Endodermal cell (in vitro differentiated cells): ENCODE data around the gene SLC4A7. TPM values are rescaled to one million over a fixed set of nuclear protein-coding genes. Genes with fewer than 3 reads are reported as not detected.
"Not testable (repeated sequence)": the region's sequence is repeated elsewhere in the genome, so short reads cannot be mapped to it uniquely, and the experiment has no call there.

Experiments
- DNase-seq: peaks from one replicate; pipeline ENCODE4 v3.0.0-alpha.2; 2017
- H3K27ac ChIP-seq: 2 replicates; pipeline ENCODE4 v1.5.1; 2013; ENCODE audit warnings: mild to moderate bottlenecking, low read depth, low read length, moderate library complexity
- H3K27me3 ChIP-seq: 2 replicates; pipeline ENCODE4 v1.6.1; 2013; ENCODE audit warnings: mild to moderate bottlenecking, low read length, moderate library complexity; ENCODE audit not compliant: insufficient read depth, control insufficient read depth, poor library complexity, severe bottlenecking
- H3K36me3 ChIP-seq: 2 replicates; pipeline ENCODE4 v1.7.0; 2013; ENCODE audit warnings: mild to moderate bottlenecking, low read length, moderate library complexity; ENCODE audit not compliant: control insufficient read depth, insufficient read depth
- H3K4me1 ChIP-seq: one replicate; pipeline ENCODE4 v1.7.0; 2013; ENCODE audit warnings: low read length; ENCODE audit not compliant: control insufficient read depth, insufficient read depth
- H3K4me3 ChIP-seq: 2 replicates; pipeline ENCODE4 v1.5.1; 2013; ENCODE audit warnings: mild to moderate bottlenecking, low read length, moderate library complexity
- H3K9ac ChIP-seq: 2 replicates; pipeline ENCODE4 v1.6.1; 2013; ENCODE audit warnings: mild to moderate bottlenecking, low read length, moderate library complexity; ENCODE audit not compliant: poor library complexity, severe bottlenecking; ENCODE audit errors: extremely low read depth
- H3K9me3 ChIP-seq: 2 replicates; pipeline ENCODE4 v1.6.1; 2013; ENCODE audit warnings: mild to moderate bottlenecking, low read length, moderate library complexity; ENCODE audit not compliant: control insufficient read depth
- H3K27ac Mint-ChIP-seq: 2 replicates; pipeline ENCODE4 v1.8.0; 2020; ENCODE audit warnings: mixed read lengths
- H3K27me3 Mint-ChIP-seq: 2 replicates; pipeline ENCODE4 v1.8.0; 2021; ENCODE audit warnings: mild to moderate bottlenecking, mixed read lengths; ENCODE audit not compliant: insufficient read depth
- H3K36me3 Mint-ChIP-seq: 2 replicates; pipeline ENCODE4 v1.8.0; 2020; ENCODE audit warnings: low read depth, mixed read lengths
- H3K4me1 Mint-ChIP-seq: 2 replicates; pipeline ENCODE4 v1.8.0; 2020; ENCODE audit warnings: mixed read lengths
- H3K4me3 Mint-ChIP-seq: 2 replicates; pipeline ENCODE4 v1.8.0; 2020; ENCODE audit warnings: mild to moderate bottlenecking, moderate library complexity, mixed read lengths
- H3K9me3 Mint-ChIP-seq: 2 replicates; pipeline ENCODE4 v1.8.0; 2020; ENCODE audit warnings: mild to moderate bottlenecking, mixed read lengths
- CTCF ChIP-seq: fragments of 200-600 bp; sonication (generic); conservative IDR thresholded peaks from 2 replicates; pipeline ENCODE4 v1.5.0; 2021; ENCODE audit warnings: antibody characterized with exemption, mild to moderate bottlenecking
- WGBS, 2 experiments: methylation state at CpG; one replicate each; pipeline versions ENCODE4 v1.1.5 to v1.1.7; 2013; ENCODE audit warnings: missing lambda C conversion rate in 2 of 2, mixed read lengths in 1 of 2; ENCODE audit not compliant: insufficient coverage in 1 of 2, insufficient read length in 1 of 2; 5-methylcytosine and 5-hydroxymethylcytosine counted together
- total RNA-seq, 2 donors: library from RNA; stranded (reverse); fragmentation: NEBNext Ultra II Directional in 1 of 2; extraction: Animal tissue kit (Norgen Biotek cat#: 25700) in 1 of 2; gene quantifications; 2 replicates in 1 of 2; 3 replicates in 1 of 2; pipeline ENCODE4 v1.2.1, GENCODE V29; 2021

SLC4A7 gene
- total RNA-seq, 2 donors from 2014 or later, result 58.4 to 83.8 TPM

- Histone ChIP-seq H3K4me3 (no peak overlapping the region), H3K27me3 (no peaks in the 10 kb centered on the region), H3K36me3 (peaks cover 54% of the 10 kb centered on the region), H3K9me3 (no peaks in the 10 kb centered on the region), H3K9ac (no peak overlapping the region), H3K4me1 (no peaks in the 10 kb centered on the region), H3K27ac (no peak overlapping the region)
- Mint-ChIP-seq H3K27ac (no peak overlapping the region), H3K36me3 (peaks cover 35% of the 10 kb centered on the region), H3K9me3 (no peaks in the 10 kb centered on the region), H3K4me1 (no peaks in the 10 kb centered on the region), H3K4me3 (no peak overlapping the region), H3K27me3 (no peaks in the 10 kb centered on the region)
- 95 to 99% methylated on average over 7 to 8 of the region's 8 CpGs for WGBS, 2 experiments
- TF ChIP-seq CTCF, result no peak
- DNase-seq, result no peak
Measured at GRCh38 chr3:27425896-27426565, 58.2 kb downstream of the SLC4A7 start.

GRCh38 chr3:27424812-27425521 lies 59.2 kb downstream of the SLC4A7 start:
- DNase-seq, H3K4me3 Mint-ChIP-seq, H3K9me3 ChIP-seq, H3K27ac Mint-ChIP-seq, H3K9me3 Mint-ChIP-seq, H3K27me3 Mint-ChIP-seq, H3K27me3 ChIP-seq, H3K27ac ChIP-seq, H3K9ac ChIP-seq, H3K4me1 Mint-ChIP-seq, H3K4me1 ChIP-seq, H3K4me3 ChIP-seq: not testable (repeated sequence)
- 93 to 100% methylated on average over 4 to 13 of the region's 13 CpGs for WGBS, 2 experiments
- peaks cover 38% of the 10 kb centered on the region for H3K36me3 Mint-ChIP-seq
- H3K36me3 ChIP-seq, result peaks cover 55% of the 10 kb centered on the region

- DNase-seq, result no peak
- H3K9me3 ChIP-seq, result no peaks in the 10 kb centered on the region
- H3K9ac ChIP-seq, result no peak overlapping the region
- no peak overlapping the region for H3K4me3 ChIP-seq
- peaks cover 52% of the 10 kb centered on the region for H3K36me3 ChIP-seq
- Mint-ChIP-seq H3K9me3 (no peaks in the 10 kb centered on the region), H3K27me3 (no peaks in the 10 kb centered on the region), H3K36me3 (peaks cover 44% of the 10 kb centered on the region), H3K27ac (no peak overlapping the region), H3K4me3 (no peak overlapping the region), H3K4me1 (no peaks in the 10 kb centered on the region)
- 82% methylated on average over 4 of the region's 5 CpGs; no CpG with 5 or more reads in 1 of the 2 experiments for WGBS, 2 experiments
- no peaks in the 10 kb centered on the region for H3K4me1 ChIP-seq
- TF ChIP-seq CTCF, result no peak
- H3K27ac ChIP-seq, result no peak overlapping the region
- H3K27me3 ChIP-seq, result no peaks in the 10 kb centered on the region
Measured at GRCh38 chr3:27423463-27423862, 60.7 kb downstream of the SLC4A7 start.
